Liver (tissue), 9 donors: ENCODE data around the gene NTM. TPM values are rescaled to one million over a fixed set of nuclear protein-coding genes. Genes with fewer than 3 reads are reported as not detected.

Experiments
- DNase-seq: peaks from one replicate; pipeline ENCODE4 v3.0.0-alpha.2; 2017; ENCODE audit warnings: low spot score
- H3K27ac ChIP-seq, 2 donors: one replicate each; pipeline ENCODE4 v1.7.0; 2013; ENCODE audit warnings: inconsistent platforms in 2 of 2, low read length in 2 of 2, control low read depth in 1 of 2, low read depth in 1 of 2, mild to moderate bottlenecking in 1 of 2
- H3K27me3 ChIP-seq, 4 donors: one replicate each; pipeline versions ENCODE4 v1.6.1 to v1.7.0; 2013; ENCODE audit warnings: low read length in 3 of 4, inconsistent platforms in 1 of 4, mild to moderate bottlenecking in 1 of 4, moderate library complexity in 1 of 4; ENCODE audit not compliant: control insufficient read depth in 4 of 4, insufficient read depth in 4 of 4
- H3K36me3 ChIP-seq, 4 donors: one replicate each; pipeline versions ENCODE4 v1.6.1 to v1.7.0; 2013; ENCODE audit warnings: low read length in 3 of 4, mild to moderate bottlenecking in 3 of 4, low read depth in 1 of 4, moderate library complexity in 1 of 4; ENCODE audit not compliant: control insufficient read depth in 4 of 4, insufficient read depth in 3 of 4
- H3K4me1 ChIP-seq, 4 donors: one replicate each; pipeline versions ENCODE4 v1.6.1 to v1.7.0; 2013; ENCODE audit warnings: low read length in 3 of 4, mild to moderate bottlenecking in 3 of 4, moderate library complexity in 1 of 4; ENCODE audit not compliant: control insufficient read depth in 4 of 4, insufficient read depth in 4 of 4
- H3K4me3 ChIP-seq, 3 donors: one replicate each; pipeline versions ENCODE4 v1.6.1 to v1.7.0; 2013; ENCODE audit warnings: low read length in 3 of 3, control low read depth in 1 of 3, low read depth in 1 of 3, mild to moderate bottlenecking in 1 of 3
- H3K9ac ChIP-seq, 2 donors: one replicate each; pipeline ENCODE4 v1.7.0; 2013; ENCODE audit warnings: low read length in 2 of 2, mild to moderate bottlenecking in 2 of 2, moderate library complexity in 2 of 2, control low read depth in 1 of 2, low read depth in 1 of 2
- H3K9me3 ChIP-seq, 4 donors: one replicate each; pipeline versions ENCODE4 v1.6.1 to v1.7.0; 2013; ENCODE audit warnings: low read length in 3 of 4; ENCODE audit not compliant: control insufficient read depth in 4 of 4
- EGR1 ChIP-seq, 2 donors: IDR thresholded peaks; 2 replicates each; pipeline ENCODE4 v1.6.1; 2016 to 2018; ENCODE audit warnings: antibody characterized with exemption in 2 of 2, low read depth in 2 of 2
- FOXA1 ChIP-seq: IDR thresholded peaks from 2 replicates; pipeline ENCODE4 v1.6.1; 2016; ENCODE audit warnings: antibody characterized with exemption
- FOXA2 ChIP-seq: IDR thresholded peaks from 2 replicates; pipeline ENCODE4 v1.6.1; 2016; ENCODE audit warnings: antibody characterized with exemption
- GABPA ChIP-seq, 2 donors: IDR thresholded peaks in 1 of 2; conservative IDR thresholded peaks in 1 of 2; 2 replicates each; pipeline ENCODE4 v1.6.1; 2016; ENCODE audit warnings: antibody characterized with exemption in 2 of 2, mild to moderate bottlenecking in 1 of 2, moderate library complexity in 1 of 2
- HNF4A ChIP-seq, 2 donors: conservative IDR thresholded peaks; 2 replicates each; pipeline ENCODE4 v1.6.1; 2016; ENCODE audit warnings: antibody characterized with exemption in 2 of 2, mild to moderate bottlenecking in 2 of 2
- HNF4G ChIP-seq: IDR thresholded peaks from 2 replicates; pipeline ENCODE4 v1.6.1; 2016; ENCODE audit warnings: antibody characterized with exemption
- JUND ChIP-seq, 2 donors: IDR thresholded peaks; 2 replicates each; pipeline ENCODE4 v1.6.1; 2016; ENCODE audit warnings: antibody characterized with exemption in 2 of 2
- NR2F2 ChIP-seq: IDR thresholded peaks from 2 replicates; pipeline ENCODE4 v1.6.1; 2016; ENCODE audit warnings: antibody characterized with exemption
- RAD21 ChIP-seq, 2 donors: IDR thresholded peaks; 2 replicates each; pipeline ENCODE4 v1.6.1; 2016; ENCODE audit warnings: antibody characterized with exemption in 2 of 2, mild to moderate bottlenecking in 2 of 2
- RXRA ChIP-seq, 2 donors: IDR thresholded peaks; 2 replicates each; pipeline ENCODE4 v1.6.1; 2017 to 2018; ENCODE audit warnings: antibody characterized with exemption in 2 of 2, mild to moderate bottlenecking in 1 of 2
- TAF1 ChIP-seq: conservative IDR thresholded peaks from 2 replicates; pipeline ENCODE4 v1.6.1; 2016; ENCODE audit warnings: antibody characterized with exemption, mild to moderate bottlenecking
- WGBS: extraction: QIAGEN DNeasy Blood & Tissue Kit; methylation state at CpG from one replicate; pipeline ENCODE4 v1.1.7; 2013; 5-methylcytosine and 5-hydroxymethylcytosine counted together
- polyA plus RNA-seq, 2 donors: library from polyadenylated mRNA; stranded (reverse) in 1 of 2; unstranded in 1 of 2; fragments of 200-250 nt in 1 of 2; fragments of >200 nt in 1 of 2; fragmentation: Nextera tagmentation in 1 of 2; extraction: Ambion mirVana in 1 of 2; gene quantifications; one replicate each; pipeline versions ENCODE4 v1.2.1 to v1.2.3, GENCODE V29; 2013 to 2015
- total RNA-seq, 2 donors: library from RNA; depleted of rRNA; stranded (reverse); fragments of >200 nt; gene quantifications; one replicate each; pipeline ENCODE4 v1.2.3, GENCODE V29; 2014
- TF ChIP-seq, protein P1 (sequence below): fragments of 150-350 bp; IDR thresholded peaks from 2 replicates; pipeline ENCODE4 v1.5.1; 2017; ENCODE audit warnings: improper control_type of control experiment, low read depth, low read length; ENCODE audit not compliant: missing input control
- TF ChIP-seq, protein P2 (sequence below): IDR thresholded peaks from 2 replicates; pipeline ENCODE4 v1.6.1; 2016; ENCODE audit warnings: antibody characterized with exemption
- TF ChIP-seq, protein P3 (sequence below): IDR thresholded peaks from 2 replicates; pipeline ENCODE4 v1.6.1; 2016; ENCODE audit warnings: antibody characterized with exemption, mild to moderate bottlenecking
- TF ChIP-seq, protein P4 (sequence below): IDR thresholded peaks from 2 replicates; pipeline ENCODE4 v1.6.1; 2016; ENCODE audit warnings: antibody characterized with exemption
- donor health status: healthy.
- donor health status: healthy.
- donor health status: healthy.
- donor health status: healthy.
- donor health status: healthy.

The NTM gene
- total and polyA plus RNA-seq, 4 donors = 0.08 to 1.1 (median 0.08) TPM; not detected in 1

DNA sequence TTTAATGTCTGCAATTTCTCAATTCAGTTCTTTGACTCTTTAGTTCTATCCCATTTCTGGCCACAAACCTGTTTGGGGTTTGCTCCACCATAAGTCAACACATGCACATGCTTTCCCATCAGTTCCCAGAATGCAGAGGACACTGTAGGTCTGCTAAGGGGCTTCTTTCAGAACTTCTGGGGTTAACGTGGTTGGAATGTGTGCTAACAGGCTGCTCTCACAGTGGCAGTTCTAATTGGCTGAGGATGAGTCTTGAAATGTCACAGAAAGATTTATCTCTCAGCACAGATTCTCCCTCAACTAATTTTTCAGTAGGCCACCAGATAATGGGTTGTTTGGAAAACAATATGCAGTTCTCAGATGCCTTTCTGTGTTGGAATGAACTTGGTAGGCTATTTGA lies 703.4 kb downstream of the NTM start:
- 27% methylated on average over 1 of the region's 1 CpG for WGBS

DNA sequence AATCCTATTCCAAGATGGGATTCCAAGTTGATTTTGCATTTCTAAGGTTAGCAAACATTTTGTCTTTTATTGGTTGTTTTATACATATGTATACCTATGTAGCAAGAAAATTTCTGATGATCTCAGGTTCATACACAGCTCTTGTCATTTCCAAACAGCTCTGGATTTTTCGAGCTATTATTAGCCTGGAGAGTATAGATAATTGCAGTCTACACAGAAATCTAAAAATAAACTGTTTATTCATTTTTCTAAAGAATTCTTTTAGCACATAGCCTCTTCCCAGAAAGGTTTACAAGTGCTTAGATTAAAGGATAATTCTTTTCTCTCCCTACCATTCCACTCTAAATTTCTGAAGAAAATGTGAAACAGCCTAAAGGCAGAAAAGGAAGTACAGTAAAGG lies 705.0 kb downstream of the NTM start:
- WGBS = 28% methylated on average over 1 of the region's 1 CpG
- Histone ChIP-seq H3K27ac (no peak overlapping the region), H3K4me1 (peaks cover 0 to 2% (median 0%) of the 10 kb centered on the region in 4 donors), H3K36me3 (no peaks in the 10 kb centered on the region), H3K9ac (no peak overlapping the region), H3K27me3 (no peaks in the 10 kb centered on the region), H3K4me3 (no peak overlapping the region), H3K9me3 (peaks cover 0 to 3% (median 1%) of the 10 kb centered on the region in 4 donors)
- TF ChIP-seq, protein P1, sequence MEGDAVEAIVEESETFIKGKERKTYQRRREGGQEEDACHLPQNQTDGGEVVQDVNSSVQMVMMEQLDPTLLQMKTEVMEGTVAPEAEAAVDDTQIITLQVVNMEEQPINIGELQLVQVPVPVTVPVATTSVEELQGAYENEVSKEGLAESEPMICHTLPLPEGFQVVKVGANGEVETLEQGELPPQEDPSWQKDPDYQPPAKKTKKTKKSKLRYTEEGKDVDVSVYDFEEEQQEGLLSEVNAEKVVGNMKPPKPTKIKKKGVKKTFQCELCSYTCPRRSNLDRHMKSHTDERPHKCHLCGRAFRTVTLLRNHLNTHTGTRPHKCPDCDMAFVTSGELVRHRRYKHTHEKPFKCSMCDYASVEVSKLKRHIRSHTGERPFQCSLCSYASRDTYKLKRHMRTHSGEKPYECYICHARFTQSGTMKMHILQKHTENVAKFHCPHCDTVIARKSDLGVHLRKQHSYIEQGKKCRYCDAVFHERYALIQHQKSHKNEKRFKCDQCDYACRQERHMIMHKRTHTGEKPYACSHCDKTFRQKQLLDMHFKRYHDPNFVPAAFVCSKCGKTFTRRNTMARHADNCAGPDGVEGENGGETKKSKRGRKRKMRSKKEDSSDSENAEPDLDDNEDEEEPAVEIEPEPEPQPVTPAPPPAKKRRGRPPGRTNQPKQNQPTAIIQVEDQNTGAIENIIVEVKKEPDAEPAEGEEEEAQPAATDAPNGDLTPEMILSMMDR = no peak
- TF ChIP-seq HNF4A (conservative IDR thresholded peaks at IDR 0.05) (no peak), JUND (IDR thresholded peaks at IDR 0.05) (no peak)
- no peak for DNase-seq

More for the DNA sequence above, 703.4 kb downstream of the NTM start:
- H3K9ac ChIP-seq = no peak overlapping the region
- H3K27ac ChIP-seq = no peak overlapping the region
- no peak overlapping the region for H3K4me3 ChIP-seq
- TF ChIP-seq HNF4A (conservative IDR thresholded peaks at IDR 0.05) = no peak
- no peak for TF ChIP-seq FOXA2
- TF ChIP-seq EGR1 (IDR thresholded peaks at IDR 0.05; ENCODE audit: low read depth in 2 of 2) = no peak
- TF ChIP-seq HNF4G = no peak
- no peak for TF ChIP-seq RXRA (IDR thresholded peaks at IDR 0.05)
- TF ChIP-seq, protein P2, sequence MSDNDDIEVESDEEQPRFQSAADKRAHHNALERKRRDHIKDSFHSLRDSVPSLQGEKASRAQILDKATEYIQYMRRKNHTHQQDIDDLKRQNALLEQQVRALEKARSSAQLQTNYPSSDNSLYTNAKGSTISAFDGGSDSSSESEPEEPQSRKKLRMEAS = no peak
- TF ChIP-seq, protein P1 = no peak
- TF ChIP-seq TAF1 = no peak
- no peaks in the 10 kb centered on the region for H3K9me3 ChIP-seq
- DNase-seq = no peak
- peaks cover 0 to 2% (median 0%) of the 10 kb centered on the region in 4 donors for H3K4me1 ChIP-seq
- no peaks in the 10 kb centered on the region for H3K27me3 ChIP-seq
- H3K36me3 ChIP-seq = no peaks in the 10 kb centered on the region

DNA sequence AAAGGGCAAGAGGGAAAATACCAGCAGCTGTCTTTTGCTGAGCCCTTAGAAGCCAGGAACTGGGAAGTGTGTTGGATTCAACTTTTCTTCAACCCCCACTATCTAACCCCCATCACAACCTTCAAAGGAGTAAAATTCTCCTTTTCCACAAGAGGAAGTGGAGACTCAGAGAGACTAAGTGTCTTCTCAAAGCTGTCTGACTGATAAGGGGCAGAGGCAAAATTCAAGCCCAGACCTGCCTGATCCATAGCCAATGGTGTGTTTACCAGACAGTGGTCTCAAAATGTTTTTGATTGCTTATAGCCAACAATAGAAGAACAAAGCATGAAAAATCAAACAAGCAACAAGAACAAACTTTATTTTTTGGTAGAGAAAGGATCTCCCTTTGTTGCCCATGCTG lies 707.0 kb downstream of the NTM start:
- no peak overlapping the region for H3K27ac ChIP-seq
- H3K9ac ChIP-seq = no peak overlapping the region
- no peaks in the 10 kb centered on the region for H3K27me3 ChIP-seq
- no peak for DNase-seq
- H3K36me3 ChIP-seq = no peaks in the 10 kb centered on the region
- H3K4me1 ChIP-seq = no peaks in the 10 kb centered on the region
- no peak overlapping the region for H3K4me3 ChIP-seq
- H3K9me3 ChIP-seq = peaks cover 2 to 7% (median 2%) of the 10 kb centered on the region in 4 donors
- TF ChIP-seq, protein P1 = no peak
- no peak for TF ChIP-seq EGR1 (IDR thresholded peaks at IDR 0.05; ENCODE audit: low read depth in 2 of 2)
- TF ChIP-seq, protein P3, sequence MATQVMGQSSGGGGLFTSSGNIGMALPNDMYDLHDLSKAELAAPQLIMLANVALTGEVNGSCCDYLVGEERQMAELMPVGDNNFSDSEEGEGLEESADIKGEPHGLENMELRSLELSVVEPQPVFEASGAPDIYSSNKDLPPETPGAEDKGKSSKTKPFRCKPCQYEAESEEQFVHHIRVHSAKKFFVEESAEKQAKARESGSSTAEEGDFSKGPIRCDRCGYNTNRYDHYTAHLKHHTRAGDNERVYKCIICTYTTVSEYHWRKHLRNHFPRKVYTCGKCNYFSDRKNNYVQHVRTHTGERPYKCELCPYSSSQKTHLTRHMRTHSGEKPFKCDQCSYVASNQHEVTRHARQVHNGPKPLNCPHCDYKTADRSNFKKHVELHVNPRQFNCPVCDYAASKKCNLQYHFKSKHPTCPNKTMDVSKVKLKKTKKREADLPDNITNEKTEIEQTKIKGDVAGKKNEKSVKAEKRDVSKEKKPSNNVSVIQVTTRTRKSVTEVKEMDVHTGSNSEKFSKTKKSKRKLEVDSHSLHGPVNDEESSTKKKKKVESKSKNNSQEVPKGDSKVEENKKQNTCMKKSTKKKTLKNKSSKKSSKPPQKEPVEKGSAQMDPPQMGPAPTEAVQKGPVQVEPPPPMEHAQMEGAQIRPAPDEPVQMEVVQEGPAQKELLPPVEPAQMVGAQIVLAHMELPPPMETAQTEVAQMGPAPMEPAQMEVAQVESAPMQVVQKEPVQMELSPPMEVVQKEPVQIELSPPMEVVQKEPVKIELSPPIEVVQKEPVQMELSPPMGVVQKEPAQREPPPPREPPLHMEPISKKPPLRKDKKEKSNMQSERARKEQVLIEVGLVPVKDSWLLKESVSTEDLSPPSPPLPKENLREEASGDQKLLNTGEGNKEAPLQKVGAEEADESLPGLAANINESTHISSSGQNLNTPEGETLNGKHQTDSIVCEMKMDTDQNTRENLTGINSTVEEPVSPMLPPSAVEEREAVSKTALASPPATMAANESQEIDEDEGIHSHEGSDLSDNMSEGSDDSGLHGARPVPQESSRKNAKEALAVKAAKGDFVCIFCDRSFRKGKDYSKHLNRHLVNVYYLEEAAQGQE = no peak
- TF ChIP-seq RAD21 (IDR thresholded peaks at IDR 0.05) = no peak
- TF ChIP-seq, protein P4, sequence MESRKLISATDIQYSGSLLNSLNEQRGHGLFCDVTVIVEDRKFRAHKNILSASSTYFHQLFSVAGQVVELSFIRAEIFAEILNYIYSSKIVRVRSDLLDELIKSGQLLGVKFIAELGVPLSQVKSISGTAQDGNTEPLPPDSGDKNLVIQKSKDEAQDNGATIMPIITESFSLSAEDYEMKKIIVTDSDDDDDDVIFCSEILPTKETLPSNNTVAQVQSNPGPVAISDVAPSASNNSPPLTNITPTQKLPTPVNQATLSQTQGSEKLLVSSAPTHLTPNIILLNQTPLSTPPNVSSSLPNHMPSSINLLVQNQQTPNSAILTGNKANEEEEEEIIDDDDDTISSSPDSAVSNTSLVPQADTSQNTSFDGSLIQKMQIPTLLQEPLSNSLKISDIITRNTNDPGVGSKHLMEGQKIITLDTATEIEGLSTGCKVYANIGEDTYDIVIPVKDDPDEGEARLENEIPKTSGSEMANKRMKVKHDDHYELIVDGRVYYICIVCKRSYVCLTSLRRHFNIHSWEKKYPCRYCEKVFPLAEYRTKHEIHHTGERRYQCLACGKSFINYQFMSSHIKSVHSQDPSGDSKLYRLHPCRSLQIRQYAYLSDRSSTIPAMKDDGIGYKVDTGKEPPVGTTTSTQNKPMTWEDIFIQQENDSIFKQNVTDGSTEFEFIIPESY = no peak
- TF ChIP-seq JUND (IDR thresholded peaks at IDR 0.05) = no peak
- TF ChIP-seq NR2F2 = no peak
- no peak for TF ChIP-seq FOXA1
- TF ChIP-seq GABPA (IDR thresholded peaks at IDR 0.05 in 1 of 2, conservative IDR thresholded peaks at IDR 0.05 in 1 of 2) = no peak
- no peak for TF ChIP-seq RXRA (IDR thresholded peaks at IDR 0.05)
- TF ChIP-seq TAF1 = no peak
